Upper lobe of right lung (tissue), 1 donor: Measurements from ENCODE around the gene AGPAT2. TPM values are rescaled to one million over a fixed set of nuclear protein-coding genes. Genes with fewer than 3 reads are reported as not detected.

Experiments used
- ATAC-seq: fragments of 200-7000 bp; cut with Tn5 transposase; one replicate; pipeline ENCODE4 v1.9.1; 2020; ENCODE audit warnings: mild to moderate bottlenecking, moderate library complexity
- DNase-seq: peaks from one replicate; pipeline ENCODE4 v3.0.0-alpha.2; 2020
- H3K27ac ChIP-seq: fragments of 200-600 bp; one replicate; pipeline ENCODE4 v1.8.0; 2022
- H3K27me3 ChIP-seq: fragments of 200-600 bp; one replicate; pipeline ENCODE4 v1.8.0; 2022; ENCODE audit warnings: mild to moderate bottlenecking
- H3K36me3 ChIP-seq: fragments of 200-600 bp; one replicate; pipeline ENCODE4 v1.8.0; 2022
- H3K4me1 ChIP-seq: fragments of 200-600 bp; one replicate; pipeline ENCODE4 v1.8.0; 2022
- H3K4me3 ChIP-seq: fragments of 200-600 bp; one replicate; pipeline ENCODE4 v1.8.0; 2022; ENCODE audit warnings: mild to moderate bottlenecking
- H3K9me3 ChIP-seq: fragments of 200-600 bp; one replicate; pipeline ENCODE4 v1.8.0; 2022
- intact Hi-C: fragments of 100-400 bp; cut with DNase I; formaldehyde crosslinking; loops from one replicate; pipeline ENCODE4 v1.11.0; 2022
- total RNA-seq: library from RNA; stranded (reverse); fragmentation: NEBNext Ultra II Directional; extraction: Animal tissue kit (Norgen Biotek cat#: 25700); gene quantifications from one replicate; pipeline ENCODE4 v1.2.1, GENCODE V29; 2021
- TF ChIP-seq, protein P1 (sequence below): fragments of 200-600 bp; IDR thresholded peaks from one replicate; pipeline ENCODE4 v1.8.0; 2022; ENCODE audit warnings: antibody characterized with exemption
- donor health status: DM: no; HTN: yes; CAD: no; lungs with severe emphysema.

The AGPAT2 gene
- total RNA-seq, 1 donor from 2014 or later = 117 TPM

DNA sequence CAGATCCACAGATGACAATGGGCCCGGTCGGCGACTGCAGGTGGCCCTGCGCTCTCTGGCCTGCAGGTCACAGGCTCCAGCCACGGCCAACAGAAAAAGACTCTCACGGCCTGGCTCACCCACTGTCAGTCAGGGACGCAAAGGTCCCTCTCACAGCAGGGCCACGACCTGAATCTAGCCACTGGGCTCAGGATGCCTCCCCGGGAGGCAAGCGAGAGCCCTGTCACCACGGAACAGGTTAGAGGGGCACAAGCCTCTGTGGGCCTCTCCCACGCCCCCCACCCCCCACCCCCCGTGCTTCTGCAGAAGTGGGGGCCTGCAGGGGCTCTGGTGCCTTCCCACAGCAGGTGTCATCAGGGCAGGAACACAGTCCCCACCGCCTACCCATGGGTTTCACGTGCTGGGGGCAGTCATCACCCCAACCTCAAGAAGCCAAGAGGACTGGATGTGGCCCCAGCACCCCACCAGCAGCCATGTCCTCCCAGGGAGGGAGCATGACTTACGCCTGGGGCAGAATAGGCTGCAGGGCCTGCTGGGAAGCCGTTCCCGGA, 41.8 kb downstream of the AGPAT2 start:
- H3K36me3 ChIP-seq = no peaks in the 10 kb centered on the region
- peak overlapping the region; percentile 51 for H3K4me3 ChIP-seq
- ATAC-seq (peak; percentile 0), DNase-seq (peak; percentile 67)
- TF ChIP-seq, protein P1, sequence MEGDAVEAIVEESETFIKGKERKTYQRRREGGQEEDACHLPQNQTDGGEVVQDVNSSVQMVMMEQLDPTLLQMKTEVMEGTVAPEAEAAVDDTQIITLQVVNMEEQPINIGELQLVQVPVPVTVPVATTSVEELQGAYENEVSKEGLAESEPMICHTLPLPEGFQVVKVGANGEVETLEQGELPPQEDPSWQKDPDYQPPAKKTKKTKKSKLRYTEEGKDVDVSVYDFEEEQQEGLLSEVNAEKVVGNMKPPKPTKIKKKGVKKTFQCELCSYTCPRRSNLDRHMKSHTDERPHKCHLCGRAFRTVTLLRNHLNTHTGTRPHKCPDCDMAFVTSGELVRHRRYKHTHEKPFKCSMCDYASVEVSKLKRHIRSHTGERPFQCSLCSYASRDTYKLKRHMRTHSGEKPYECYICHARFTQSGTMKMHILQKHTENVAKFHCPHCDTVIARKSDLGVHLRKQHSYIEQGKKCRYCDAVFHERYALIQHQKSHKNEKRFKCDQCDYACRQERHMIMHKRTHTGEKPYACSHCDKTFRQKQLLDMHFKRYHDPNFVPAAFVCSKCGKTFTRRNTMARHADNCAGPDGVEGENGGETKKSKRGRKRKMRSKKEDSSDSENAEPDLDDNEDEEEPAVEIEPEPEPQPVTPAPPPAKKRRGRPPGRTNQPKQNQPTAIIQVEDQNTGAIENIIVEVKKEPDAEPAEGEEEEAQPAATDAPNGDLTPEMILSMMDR = no peak
- H3K4me1 ChIP-seq = peaks cover 31% of the 10 kb centered on the region
- no peaks in the 10 kb centered on the region for H3K9me3 ChIP-seq
- H3K27me3 ChIP-seq = peaks cover 17% of the 10 kb centered on the region
- intact Hi-C loops = no loop called here
- H3K27ac ChIP-seq = peak overlapping the region; percentile 83

GRCh38 chr9:136644593-136645351, 42.5 kb downstream of the AGPAT2 start:
- intact Hi-C loops = no loop called here
- Histone ChIP-seq H3K4me3 (peak overlapping the region; percentile 51), H3K27ac (peak overlapping the region; percentile 83)

GRCh38 chr9:136644343-136644592, 43.0 kb downstream of the AGPAT2 start:
- intact Hi-C loops = no loop called here
- H3K27ac ChIP-seq = peak overlapping the region; percentile 83
- H3K4me3 ChIP-seq = peak overlapping the region; percentile 51
- TF ChIP-seq, protein P1 = no peak
- no peaks in the 10 kb centered on the region for H3K36me3 ChIP-seq
- ATAC-seq (peak; percentile 7), DNase-seq (peak; percentile 97)
- no peaks in the 10 kb centered on the region for H3K9me3 ChIP-seq
- H3K4me1 ChIP-seq = peaks cover 30% of the 10 kb centered on the region
- peaks cover 17% of the 10 kb centered on the region for H3K27me3 ChIP-seq

More at GRCh38 chr9:136644593-136645351, 42.5 kb downstream of the AGPAT2 start:
- peaks cover 31% of the 10 kb centered on the region for H3K4me1 ChIP-seq
- DNase-seq (peak; percentile 90), ATAC-seq (peak; percentile 93)
- no peaks in the 10 kb centered on the region for H3K36me3 ChIP-seq
- TF ChIP-seq, protein P1 = peak; percentile 91
- H3K9me3 ChIP-seq = no peaks in the 10 kb centered on the region
- H3K27me3 ChIP-seq = peaks cover 17% of the 10 kb centered on the region

GRCh38 chr9:136643596-136644342, 43.5 kb downstream of the AGPAT2 start:
- H3K36me3 ChIP-seq = no peaks in the 10 kb centered on the region
- no peak for ATAC-seq

GRCh38 chr9:136642439-136642921, 44.8 kb downstream of the AGPAT2 start:
- no peaks in the 10 kb centered on the region for H3K9me3 ChIP-seq
- peak overlapping the region; percentile 83 for H3K27ac ChIP-seq
- H3K4me1 ChIP-seq = peaks cover 19% of the 10 kb centered on the region
- no peaks in the 10 kb centered on the region for H3K36me3 ChIP-seq
- ATAC-seq (no peak), DNase-seq (no peak)
- peak overlapping the region; percentile 51 for H3K4me3 ChIP-seq
- intact Hi-C loops = no loop called here
- peaks cover 17% of the 10 kb centered on the region for H3K27me3 ChIP-seq
- TF ChIP-seq, protein P1 = no peak

More at GRCh38 chr9:136643596-136644342, 43.5 kb downstream of the AGPAT2 start:
- peak overlapping the region; percentile 51 for H3K4me3 ChIP-seq
- H3K4me1 ChIP-seq = peaks cover 28% of the 10 kb centered on the region
- peak overlapping the region; percentile 83 for H3K27ac ChIP-seq
- TF ChIP-seq, protein P1 = no peak
- peak; percentile 63 for DNase-seq
- peaks cover 17% of the 10 kb centered on the region for H3K27me3 ChIP-seq
- intact Hi-C loops = no loop called here
- H3K9me3 ChIP-seq = no peaks in the 10 kb centered on the region
